PFSK-1 (cell line): ENCODE results near the gene TMC5.

Experiments
- FOXP2 ChIP-seq: optimal IDR thresholded peaks from 2 replicates; pipeline ENCODE3; 2011; ENCODE audit warnings: borderline replicate concordance, control low read depth, inconsistent platforms; ENCODE audit not compliant: insufficient read depth; ENCODE audit errors: extremely low read length, extremely low read depth
- POLR2AphosphoS5 ChIP-seq: IDR thresholded peaks from 2 replicates; pipeline ENCODE4 v1.6.1; 2012; ENCODE audit warnings: low read depth, mild to moderate bottlenecking, control low read depth, low read length, moderate library complexity
- SIN3A ChIP-seq: IDR thresholded peaks from 2 replicates; pipeline ENCODE4 v1.6.1; 2012; ENCODE audit warnings: mild to moderate bottlenecking, low read length, moderate library complexity, borderline replicate concordance; ENCODE audit not compliant: insufficient read depth
- TAF1 ChIP-seq: IDR thresholded peaks from 2 replicates; pipeline ENCODE4 v1.6.1; 2012; ENCODE audit warnings: low read length, control low read depth, borderline replicate concordance; ENCODE audit not compliant: insufficient read depth
- TF ChIP-seq, protein P1 (sequence below), 2 experiments: IDR thresholded peaks; 2 replicates each; pipeline versions ENCODE4 v1.6.1 to v1.8.0; 2011 to 2012; ENCODE audit warnings: low read depth in 2 of 2, low read length in 2 of 2, control low read depth in 1 of 2, inconsistent platforms in 1 of 2, mild to moderate bottlenecking in 1 of 2, moderate library complexity in 1 of 2; ENCODE audit not compliant: insufficient read depth in 1 of 2

Gene TMC5

DNA sequence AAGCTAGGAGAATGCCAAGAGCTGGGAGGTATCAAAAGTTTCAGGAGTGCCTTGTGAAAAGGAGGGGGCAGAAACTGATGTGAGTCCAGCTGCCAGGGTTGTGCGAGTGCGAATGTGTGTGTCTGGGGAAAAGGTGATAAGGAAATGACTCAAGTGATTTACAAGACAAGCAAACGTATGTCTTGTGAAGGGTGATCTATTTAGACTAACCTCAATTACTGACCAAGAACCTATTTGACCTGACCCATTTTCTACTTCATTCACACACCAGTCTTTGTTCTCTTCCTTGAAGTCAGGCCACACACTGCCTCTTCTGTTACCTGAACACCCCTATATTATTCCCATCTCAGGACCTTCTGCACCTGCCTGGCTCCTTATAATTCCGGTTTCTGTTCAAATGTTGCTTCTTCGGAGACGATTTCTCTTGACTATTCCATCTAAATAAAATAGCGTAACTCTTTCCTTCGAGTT is 103.2 kb downstream of the TMC5 start:
- TF ChIP-seq, protein P1, sequence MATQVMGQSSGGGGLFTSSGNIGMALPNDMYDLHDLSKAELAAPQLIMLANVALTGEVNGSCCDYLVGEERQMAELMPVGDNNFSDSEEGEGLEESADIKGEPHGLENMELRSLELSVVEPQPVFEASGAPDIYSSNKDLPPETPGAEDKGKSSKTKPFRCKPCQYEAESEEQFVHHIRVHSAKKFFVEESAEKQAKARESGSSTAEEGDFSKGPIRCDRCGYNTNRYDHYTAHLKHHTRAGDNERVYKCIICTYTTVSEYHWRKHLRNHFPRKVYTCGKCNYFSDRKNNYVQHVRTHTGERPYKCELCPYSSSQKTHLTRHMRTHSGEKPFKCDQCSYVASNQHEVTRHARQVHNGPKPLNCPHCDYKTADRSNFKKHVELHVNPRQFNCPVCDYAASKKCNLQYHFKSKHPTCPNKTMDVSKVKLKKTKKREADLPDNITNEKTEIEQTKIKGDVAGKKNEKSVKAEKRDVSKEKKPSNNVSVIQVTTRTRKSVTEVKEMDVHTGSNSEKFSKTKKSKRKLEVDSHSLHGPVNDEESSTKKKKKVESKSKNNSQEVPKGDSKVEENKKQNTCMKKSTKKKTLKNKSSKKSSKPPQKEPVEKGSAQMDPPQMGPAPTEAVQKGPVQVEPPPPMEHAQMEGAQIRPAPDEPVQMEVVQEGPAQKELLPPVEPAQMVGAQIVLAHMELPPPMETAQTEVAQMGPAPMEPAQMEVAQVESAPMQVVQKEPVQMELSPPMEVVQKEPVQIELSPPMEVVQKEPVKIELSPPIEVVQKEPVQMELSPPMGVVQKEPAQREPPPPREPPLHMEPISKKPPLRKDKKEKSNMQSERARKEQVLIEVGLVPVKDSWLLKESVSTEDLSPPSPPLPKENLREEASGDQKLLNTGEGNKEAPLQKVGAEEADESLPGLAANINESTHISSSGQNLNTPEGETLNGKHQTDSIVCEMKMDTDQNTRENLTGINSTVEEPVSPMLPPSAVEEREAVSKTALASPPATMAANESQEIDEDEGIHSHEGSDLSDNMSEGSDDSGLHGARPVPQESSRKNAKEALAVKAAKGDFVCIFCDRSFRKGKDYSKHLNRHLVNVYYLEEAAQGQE (IDR thresholded peaks at IDR 0.05; ENCODE audit: insufficient read depth in 1 of 2, low read depth in 2 of 2, low read length in 2 of 2) = no peak
- no peak for TF ChIP-seq SIN3A
- TF ChIP-seq POLR2AphosphoS5 = no peak
- TF ChIP-seq FOXP2 = no peak
- no peak for TF ChIP-seq TAF1

GRCh38 chr16:19521471-19522396 is 104.1 kb downstream of the TMC5 start, which contains the start of gene GDE1:
GDE1 (minus strand) TSS chr16:19522098; CDS start chr16:19521964, 134 bp downstream.
- TF ChIP-seq TAF1 (0 out of 2 replicates have a peak, but pooled peaks have one; percentile 43), POLR2AphosphoS5 (peak; percentile 80), FOXP2 (no peak), SIN3A (0 out of 2 replicates have a peak, but pooled peaks have one; percentile 37)
- TF ChIP-seq, protein P1 (IDR thresholded peaks at IDR 0.05; ENCODE audit: insufficient read depth in 1 of 2, low read depth in 2 of 2, low read length in 2 of 2) = no peak

GRCh38 chr16:19522397-19522732 is 104.7 kb downstream of the TMC5 start:
- TF ChIP-seq SIN3A = no peak
- TF ChIP-seq, protein P1 (IDR thresholded peaks at IDR 0.05; ENCODE audit: insufficient read depth in 1 of 2, low read depth in 2 of 2, low read length in 2 of 2) = no peak
- no peak for TF ChIP-seq POLR2AphosphoS5
- no peak for TF ChIP-seq FOXP2
- TF ChIP-seq TAF1 = no peak

DNA sequence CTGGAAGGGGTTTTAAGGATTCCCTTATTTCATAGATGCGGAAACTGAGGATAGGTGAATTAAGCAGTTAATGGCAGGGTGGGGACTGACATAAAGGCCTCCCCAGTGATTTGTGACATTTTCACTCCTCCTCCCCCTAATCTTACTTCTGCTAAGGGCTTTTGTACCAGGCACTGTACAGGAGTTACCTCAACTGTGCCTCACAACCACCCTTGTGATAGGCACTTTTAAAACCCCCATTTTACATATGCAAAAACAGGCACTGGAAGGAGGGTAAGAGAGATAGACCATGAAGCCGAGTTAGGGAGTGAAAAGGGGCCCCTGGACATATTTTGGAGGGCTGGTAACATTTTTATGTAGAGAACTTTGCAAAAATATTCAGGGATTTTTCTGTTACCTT is 105.1 kb downstream of the TMC5 start:
- TF ChIP-seq FOXP2 (no peak), TAF1 (no peak), SIN3A (no peak), POLR2AphosphoS5 (no peak)
- TF ChIP-seq, protein P1 (IDR thresholded peaks at IDR 0.05; ENCODE audit: insufficient read depth in 1 of 2, low read depth in 2 of 2, low read length in 2 of 2) = no peak
